ENCODE results near the gene SPEF2.

GRCh38 chr5:35657877-35658276 lies 40.2 kb downstream of the SPEF2 start:
- TF ChIP-seq POLR2AphosphoS5 (IDR thresholded peaks at IDR 0.05; ENCODE audit: low read depth, low read length) (no peak), POLR2A (IDR thresholded peaks at IDR 0.05; ENCODE audit: low read depth, low read length) (no peak), TAF1 (IDR thresholded peaks at IDR 0.05; ENCODE audit: borderline replicate concordance, low read depth, low read length) (no peak)

Measured in GM12892 (cell line).